ENCODE data around the gene COPZ1.
"Not testable (repeated sequence)": the region's sequence is repeated elsewhere in the genome, so short reads cannot be mapped to it uniquely, and the experiment has no call there.

The COPZ1 gene

GRCh38 chr12:54331461-54331860 is 6.5 kb downstream of the COPZ1 start:
- no peak for DNase-seq (ENCODE audit: low read depth in 2 of 2)

DNA sequence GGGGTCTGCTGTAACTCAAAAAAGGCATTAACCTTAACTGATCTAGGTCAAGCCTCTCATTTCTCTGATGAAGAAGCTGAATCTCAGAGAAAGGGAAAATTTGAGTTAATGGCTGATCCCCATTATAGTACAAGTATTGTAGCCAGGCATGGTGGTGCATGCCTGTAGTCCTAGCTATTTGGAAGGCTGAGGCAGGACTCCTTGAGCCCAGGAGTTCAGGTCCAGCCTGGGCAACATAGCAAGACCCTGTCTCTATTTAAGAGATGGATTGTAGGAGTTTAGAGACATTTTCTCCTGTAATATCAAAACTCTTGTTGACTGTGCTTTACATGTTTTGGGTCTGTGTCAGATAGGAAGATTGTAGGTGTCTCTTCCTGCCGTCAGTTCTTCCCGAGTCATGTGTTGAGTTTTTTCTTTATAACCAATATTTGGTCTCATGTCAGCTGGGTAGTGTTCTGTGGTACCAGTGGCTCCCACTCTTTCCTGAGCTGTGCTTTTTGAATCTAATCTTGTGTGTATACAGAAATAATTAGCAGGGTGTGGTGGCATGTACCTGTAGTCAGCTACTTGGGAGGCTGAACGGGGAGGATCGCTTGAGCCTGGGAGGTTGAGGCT is 8.6 kb downstream of the COPZ1 start:
- DNase-seq (ENCODE audit: low read depth in 2 of 2) = no peak

DNA sequence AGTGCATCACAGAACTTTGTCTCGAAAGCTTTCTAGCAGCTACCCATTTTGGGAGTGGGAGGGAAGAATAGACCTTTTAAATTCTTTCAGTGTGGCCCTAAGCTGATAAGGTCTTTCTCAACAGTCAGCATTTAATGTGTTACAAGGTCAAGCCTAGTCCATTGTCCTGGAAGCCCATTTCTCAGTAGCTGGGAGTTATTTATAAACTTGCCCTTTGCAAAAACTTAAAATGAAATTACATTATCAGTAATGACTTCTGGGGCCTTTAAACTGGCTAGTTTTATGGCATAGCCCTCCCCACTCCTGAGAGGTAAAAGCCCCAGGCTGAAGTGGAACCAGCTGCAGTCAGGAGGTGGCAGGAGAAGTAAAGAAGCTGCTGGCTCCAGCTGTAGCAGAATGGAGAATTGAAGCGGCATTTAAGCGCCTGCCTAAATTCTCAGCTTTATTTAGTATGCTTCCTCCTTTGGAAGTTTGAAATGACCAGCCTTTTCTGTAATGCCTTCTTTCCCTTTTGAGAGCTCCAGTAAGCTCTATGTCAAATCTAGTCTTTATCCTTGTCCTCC is 12.4 kb downstream of the COPZ1 start:
- no peak for DNase-seq (ENCODE audit: low read depth in 2 of 2)

- no peak for DNase-seq (ENCODE audit: low read depth in 2 of 2)
Observed at GRCh38 chr12:54337854-54338650, 13.1 kb downstream of the COPZ1 start.

DNA sequence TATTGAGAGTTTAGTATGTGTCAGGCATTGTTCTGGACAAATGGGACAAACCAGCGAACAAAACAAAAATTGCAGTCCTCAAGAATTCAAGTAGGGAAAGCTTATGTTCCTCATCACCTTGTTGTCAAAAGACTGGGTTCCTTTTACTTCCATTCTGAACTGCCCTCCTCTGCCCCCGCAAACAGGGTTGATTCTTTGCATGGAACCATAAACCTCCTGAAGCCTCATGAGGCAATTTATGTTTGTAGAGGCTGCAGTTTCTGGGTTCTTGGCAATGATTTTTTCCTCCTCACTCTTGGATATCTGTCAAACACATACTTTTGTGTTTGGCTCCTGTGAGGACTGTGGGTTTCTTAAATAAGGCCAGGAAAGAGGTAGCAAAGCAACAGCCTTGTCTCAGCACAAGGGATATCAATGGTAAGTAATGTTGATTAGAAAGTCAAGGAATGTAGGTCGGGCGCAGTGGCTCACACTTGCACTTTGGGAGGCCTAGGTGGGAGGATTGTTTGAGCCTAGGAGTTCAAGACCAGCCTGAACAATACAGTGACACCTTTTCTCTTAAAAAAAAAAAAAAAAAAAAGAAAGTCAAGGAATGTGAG is 13.9 kb downstream of the COPZ1 start:
- DNase-seq (ENCODE audit: low read depth in 2 of 2) = no peak

DNA sequence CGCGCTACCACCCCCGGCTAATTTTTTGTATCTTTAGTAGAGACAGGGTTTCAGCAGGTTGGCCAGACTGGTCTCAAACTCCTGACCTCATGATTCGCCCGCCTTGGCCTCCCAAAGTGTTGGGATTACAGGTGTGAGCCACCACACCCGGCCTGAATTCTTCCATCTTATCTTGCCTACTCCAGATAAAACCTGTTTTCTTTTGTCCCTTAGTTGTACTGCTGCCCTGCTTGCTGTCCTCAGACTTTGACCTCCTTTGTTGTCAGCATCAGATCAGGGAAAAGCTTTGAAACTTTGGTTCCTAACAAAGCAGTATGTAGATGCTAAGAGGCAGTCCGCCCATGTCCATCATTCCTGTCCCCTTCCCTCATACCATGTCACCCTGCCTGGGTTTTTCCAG is 15.9 kb downstream of the COPZ1 start:
- DNase-seq (ENCODE audit: low read depth in 2 of 2) = no peak

DNA sequence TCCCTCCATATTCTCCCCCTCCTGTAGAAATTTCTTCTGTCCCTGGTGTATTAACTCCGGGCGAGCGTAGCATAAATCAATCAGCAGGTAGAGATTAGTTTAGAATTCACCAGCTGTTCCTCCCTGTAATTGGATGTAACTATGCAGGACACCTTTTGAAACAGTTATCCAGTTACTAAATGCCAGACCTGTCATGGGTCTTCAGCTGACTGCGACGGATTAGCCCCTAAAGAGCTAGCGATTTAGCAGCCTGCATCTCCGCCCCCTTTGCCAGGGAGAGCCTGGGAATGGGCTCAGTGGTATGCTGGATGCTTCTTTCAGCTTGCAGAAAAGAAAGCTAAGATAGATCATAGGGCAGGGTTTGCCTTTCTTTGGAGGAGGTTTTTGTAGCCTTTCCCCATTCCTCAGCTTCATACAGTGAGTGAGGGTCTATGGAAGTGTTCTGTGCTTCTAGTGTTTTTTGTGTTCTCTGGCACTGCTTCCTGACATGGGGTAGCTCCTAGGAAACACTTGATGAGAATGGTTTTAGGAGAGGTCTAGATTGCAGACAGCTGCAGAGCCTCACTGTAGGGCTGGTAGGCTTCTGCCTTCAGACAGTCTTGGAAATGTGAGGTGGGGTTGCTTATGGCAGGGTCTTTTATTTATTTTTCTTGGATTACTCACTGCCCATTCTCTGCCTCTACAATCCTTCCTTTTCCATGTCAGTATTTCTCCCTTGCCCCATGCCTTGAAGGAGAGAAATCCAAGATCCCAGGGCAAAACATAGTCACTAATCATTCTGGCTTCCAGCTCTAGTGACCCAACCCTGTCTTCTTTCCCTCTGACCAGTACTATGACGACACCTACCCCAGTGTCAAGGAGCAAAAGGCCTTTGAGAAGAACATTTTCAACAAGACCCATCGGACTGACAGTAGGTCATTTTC is 16.7 kb downstream of the COPZ1 start:
- DNase-seq (ENCODE audit: low read depth in 2 of 2) = no peak

- no peak for DNase-seq (ENCODE audit: low read depth in 2 of 2)
Observed at GRCh38 chr12:54349036-54349435, 24.1 kb downstream of the COPZ1 start.

DNA sequence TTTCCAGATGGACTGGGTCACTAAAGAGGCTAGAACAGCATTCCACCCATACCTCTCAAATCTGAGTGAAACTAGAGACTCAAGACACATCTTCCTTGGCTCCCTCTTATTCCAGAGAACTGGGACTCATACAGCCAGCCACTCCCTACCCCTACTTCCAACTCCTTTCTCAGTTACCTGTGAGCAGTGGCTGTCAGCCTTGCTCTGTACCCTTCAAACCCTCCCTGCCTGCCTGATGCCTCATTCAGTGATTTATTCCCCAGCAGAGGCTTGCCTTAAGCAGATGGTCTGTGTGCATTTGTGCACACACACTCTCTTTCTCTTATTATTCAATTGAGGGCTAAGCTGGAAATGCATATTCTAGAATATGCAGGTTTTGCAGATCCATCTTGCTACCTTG is 24.7 kb downstream of the COPZ1 start:
- no peak for DNase-seq (ENCODE audit: low read depth in 2 of 2)

DNA sequence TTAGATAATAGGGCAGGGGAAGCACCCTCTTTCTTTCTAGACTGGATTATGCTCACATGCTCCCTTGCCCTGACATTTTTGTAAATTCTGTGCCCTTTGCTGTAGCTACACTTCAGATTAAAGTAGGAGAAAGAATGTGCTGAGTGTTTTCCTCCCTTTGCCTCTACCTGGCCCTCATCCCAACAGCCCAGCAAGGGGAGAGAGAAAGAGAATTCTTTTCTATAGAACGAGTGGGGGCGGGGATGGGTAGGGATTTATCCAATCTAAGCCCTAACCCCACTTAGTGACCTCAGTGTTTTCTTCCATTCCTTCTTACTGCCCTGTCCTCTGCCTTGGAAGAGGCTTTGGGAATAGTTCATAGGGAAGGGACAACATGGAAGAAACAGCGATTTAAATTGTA is 25.8 kb downstream of the COPZ1 start:
- no peak for DNase-seq (ENCODE audit: low read depth in 2 of 2)

DNA sequence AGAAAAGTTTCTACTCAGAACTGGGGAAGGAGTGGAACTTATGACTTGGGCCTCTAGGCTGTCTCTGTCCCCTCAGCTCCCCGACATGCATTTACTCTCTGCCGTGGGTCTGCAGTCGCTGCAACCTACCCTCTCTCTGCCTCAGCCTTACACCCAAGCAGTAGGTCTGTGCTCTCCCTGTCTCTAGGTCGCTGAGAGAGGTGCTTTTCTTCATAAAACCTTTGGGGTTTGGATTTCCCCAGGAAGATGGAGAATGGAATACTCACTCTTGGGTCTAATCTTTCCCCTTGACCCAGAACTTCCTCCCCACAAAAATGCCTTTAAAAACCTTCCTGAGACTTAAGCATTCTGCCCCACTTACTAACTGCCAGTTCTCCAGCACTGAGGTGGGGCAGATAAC is 26.4 kb downstream of the COPZ1 start:
- DNase-seq (ENCODE audit: low read depth in 2 of 2) = no peak

- peak; percentile 68 to 74 for DNase-seq (ENCODE audit: low read depth in 2 of 2)
Observed at GRCh38 chr12:54352022-54352531, 27.1 kb downstream of the COPZ1 start.

DNA sequence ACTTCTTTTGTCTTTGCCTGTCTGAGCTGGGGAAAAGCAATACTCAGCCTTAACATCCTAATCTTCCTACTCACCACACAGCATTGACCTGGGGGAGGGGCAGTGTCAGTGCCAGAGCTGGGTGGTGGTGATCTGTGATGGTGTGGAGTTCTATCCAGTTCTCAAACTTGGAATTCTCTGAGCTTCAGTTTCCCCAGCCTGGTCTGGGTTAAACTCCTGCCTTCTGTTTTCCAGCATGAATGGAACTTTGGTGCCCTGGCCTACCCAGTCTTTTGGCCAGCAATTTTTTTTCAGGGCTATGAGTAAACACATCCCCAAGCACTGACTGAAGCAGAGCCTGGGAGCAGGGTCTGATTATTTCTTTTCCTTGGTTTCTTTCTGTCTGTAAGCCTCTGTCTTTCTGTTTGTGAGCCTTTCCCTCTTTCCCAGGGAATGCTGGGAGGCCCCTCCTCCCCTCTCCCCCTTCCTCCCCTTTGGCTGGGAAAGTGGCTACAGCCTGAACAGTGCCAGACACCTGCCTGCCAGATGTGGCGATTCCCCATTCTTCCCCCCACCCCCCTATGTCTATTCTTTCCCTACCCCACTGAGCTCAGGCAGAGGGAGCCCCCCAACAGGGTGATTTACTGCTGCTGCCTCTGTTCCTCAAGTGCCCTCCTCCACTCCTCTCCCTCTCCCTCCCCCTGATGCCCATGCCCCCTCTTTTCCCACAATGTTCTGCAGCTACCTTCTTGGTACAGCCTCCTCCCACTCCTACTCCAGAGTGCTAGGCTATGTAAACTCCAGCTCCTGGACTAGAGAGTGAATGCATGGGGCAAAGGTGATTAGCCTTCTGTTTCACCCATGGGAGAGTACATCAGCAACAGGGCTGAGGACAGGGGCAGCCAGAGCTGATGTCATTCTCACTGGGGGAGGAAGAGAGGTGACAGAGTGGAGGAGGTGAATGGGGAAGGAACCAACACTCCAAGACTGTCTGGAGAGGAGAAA is 28.3 kb downstream of the COPZ1 start:
- DNase-seq (ENCODE audit: low read depth in 2 of 2) = peak; percentile 83

GRCh38 chr12:54354271-54354670 is 29.3 kb downstream of the COPZ1 start:
- not testable (repeated sequence) for DNase-seq (ENCODE audit: low read depth in 2 of 2)

DNA sequence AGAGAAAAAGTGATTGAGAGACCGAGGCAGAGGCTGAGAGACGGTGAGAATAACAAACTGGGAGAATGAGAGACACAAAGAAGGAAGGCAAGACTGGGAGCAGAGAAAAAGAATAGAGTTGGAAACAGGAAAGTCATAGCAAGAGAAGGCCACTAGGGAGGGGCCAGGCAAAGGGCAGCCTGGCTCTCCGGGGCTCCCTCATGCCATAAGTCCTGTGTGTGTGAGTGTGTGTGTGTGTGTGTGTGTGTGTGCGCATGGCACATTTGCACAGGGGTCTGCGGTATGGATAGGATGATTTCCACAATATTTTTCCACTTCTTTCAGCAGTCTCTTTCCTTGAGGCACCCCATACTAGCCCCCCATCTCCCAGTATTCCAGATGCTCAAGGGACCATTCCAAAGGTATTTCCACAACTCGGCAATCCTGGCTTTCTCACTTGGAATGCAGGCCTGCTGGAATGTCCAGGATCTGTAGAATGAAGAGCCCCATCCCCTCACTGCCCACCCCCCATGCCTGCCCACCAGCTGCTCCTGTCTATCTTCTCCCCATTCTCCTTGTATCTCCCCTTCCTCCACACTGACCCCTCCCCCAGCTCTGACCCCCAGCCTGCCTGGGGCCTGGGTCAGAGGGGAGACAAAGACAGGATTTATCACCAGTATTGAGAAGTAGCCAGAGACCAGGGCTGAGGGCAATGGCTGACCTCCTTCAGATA is 30.3 kb downstream of the COPZ1 start:
- DNase-seq (ENCODE audit: low read depth in 2 of 2) = no peak

- DNase-seq (ENCODE audit: low read depth in 2 of 2) = no peak
Observed at GRCh38 chr12:54356228-54356627, 31.3 kb downstream of the COPZ1 start.

- no peak for DNase-seq (ENCODE audit: low read depth in 2 of 2)
Observed at GRCh38 chr12:54356951-54357356, 32.0 kb downstream of the COPZ1 start.

GRCh38 chr12:54357506-54358190 is 32.7 kb downstream of the COPZ1 start:
- no peak for DNase-seq (ENCODE audit: low read depth in 2 of 2)

Measured in fibroblast of skin of left quadriceps (primary cell).